Left lung (tissue), 10 donors: ENCODE results near the gene ZNF205. TPM values are rescaled to one million over a fixed set of nuclear protein-coding genes. Genes with fewer than 3 reads are reported as not detected.
A peak's percentile ranks its signal among the peaks of the same experiment; 100 is the strongest.

Source experiments
- ATAC-seq: fragments of 200-7000 bp; cut with Tn5 transposase; one replicate; pipeline ENCODE4 v1.9.1; 2020; ENCODE audit warnings: moderate library complexity
- DNase-seq, 4 donors: peaks; one replicate each; pipeline ENCODE4 v3.0.0-alpha.2; 2013 to 2020
- H3K27ac ChIP-seq, 2 donors: fragments of 200-600 bp; sonication (generic) in 1 of 2; one replicate each; pipeline versions ENCODE4 v1.5.0 to v1.8.0; 2020 to 2021
- H3K27me3 ChIP-seq, 2 donors: fragments of 200-600 bp; sonication (generic) in 1 of 2; one replicate each; pipeline versions ENCODE4 v1.5.0 to v1.8.0; 2020 to 2021
- H3K36me3 ChIP-seq, 2 donors: fragments of 200-600 bp; sonication (generic) in 1 of 2; one replicate each; pipeline versions ENCODE4 v1.5.0 to v1.8.0; 2020 to 2021
- H3K4me1 ChIP-seq, 2 donors: fragments of 200-600 bp; one replicate each; pipeline ENCODE4 v1.8.0; 2021
- H3K4me3 ChIP-seq, 2 donors: fragments of 200-600 bp; sonication (generic) in 1 of 2; one replicate each; pipeline versions ENCODE4 v1.5.0 to v1.8.0; 2020 to 2021; ENCODE audit warnings: mild to moderate bottlenecking in 1 of 2
- H3K9me3 ChIP-seq, 2 donors: fragments of 200-600 bp; sonication (generic) in 1 of 2; one replicate each; pipeline versions ENCODE4 v1.5.0 to v1.8.0; 2020 to 2021
- CTCF ChIP-seq, 2 donors: fragments of 200-600 bp; sonication (generic) in 1 of 2; IDR thresholded peaks; one replicate each; pipeline versions ENCODE4 v1.5.0 to v1.8.0; 2021; ENCODE audit warnings: antibody characterized with exemption in 2 of 2
- intact Hi-C, 2 donors: fragments of 100-400 bp; cut with DNase I; formaldehyde crosslinking; loops; one replicate each; pipeline versions ENCODE4 v1.11.2 to v1.14.2; 2022
- polyA plus RNA-seq, 6 donors: library from polyadenylated mRNA; unstranded; fragments of 120-200 nt; gene quantifications; one replicate each; pipeline ENCODE4 v1.2.1, GENCODE V29; 2013; ENCODE audit not compliant: insufficient read length in 6 of 6
- total RNA-seq, 2 donors: library from RNA; stranded (reverse); fragmentation: NEBNext Ultra II Directional; extraction: Animal tissue kit (Norgen Biotek cat#: 25700); gene quantifications; one replicate each; pipeline ENCODE4 v1.2.1, GENCODE V29; 2021
- donor health status: DM: no; HTN: yes; CAD: no.
- donor health status: DM: no; HTN: no; CAD: no.

Gene ZNF205
- total and polyA plus RNA-seq, 8 donors, result 9.7 to 17.6 (median 15.7) TPM

- TF ChIP-seq CTCF (IDR thresholded peaks at IDR 0.05), result no peak
- no peaks in the 10 kb centered on the region for H3K9me3 ChIP-seq
- H3K4me1 ChIP-seq, result peaks cover 5 to 14% of the 10 kb centered on the region in 2 donors
- H3K4me3 ChIP-seq, result no peak overlapping the region
- intact Hi-C loops, result no loop called here
- peaks cover 0 to 49% of the 10 kb centered on the region in 2 donors for H3K36me3 ChIP-seq
- H3K27ac ChIP-seq, result no peak overlapping the region
- ATAC-seq, result no peak
- no peaks in the 10 kb centered on the region for H3K27me3 ChIP-seq
- no peak for DNase-seq
Measured at GRCh38 chr16:3120435-3120834, 8.0 kb downstream of the ZNF205 start.

- no peak for ATAC-seq
- no peak overlapping the region for H3K4me3 ChIP-seq
- H3K4me1 ChIP-seq, result peaks cover 5 to 15% of the 10 kb centered on the region in 2 donors
- no peak overlapping the region for H3K27ac ChIP-seq
- DNase-seq, result peak in 2 of 4 donors; percentile 11 to 74
- H3K9me3 ChIP-seq, result no peaks in the 10 kb centered on the region
- H3K27me3 ChIP-seq, result no peaks in the 10 kb centered on the region
- intact Hi-C loops, result no loop called here
- no peak for TF ChIP-seq CTCF (IDR thresholded peaks at IDR 0.05)
- H3K36me3 ChIP-seq, result peaks cover 0 to 36% of the 10 kb centered on the region in 2 donors
Measured at GRCh38 chr16:3121851-3122467, 9.6 kb downstream of the ZNF205 start.

- peaks cover 0 to 28% of the 10 kb centered on the region in 2 donors for H3K36me3 ChIP-seq
- DNase-seq (peak in 1 of 4 donors; percentile 20), ATAC-seq (no peak)
- no peak for TF ChIP-seq CTCF (IDR thresholded peaks at IDR 0.05)
- no peaks in the 10 kb centered on the region for H3K9me3 ChIP-seq
- H3K27ac ChIP-seq, result no peak overlapping the region
- intact Hi-C loops, result no loop called here
- H3K27me3 ChIP-seq, result no peaks in the 10 kb centered on the region
- peaks cover 5 to 17% of the 10 kb centered on the region in 2 donors for H3K4me1 ChIP-seq
- H3K4me3 ChIP-seq, result no peak overlapping the region
Measured at GRCh38 chr16:3122926-3123570, 10.7 kb downstream of the ZNF205 start.

- peak; percentile 98 for ATAC-seq
- H3K27me3 ChIP-seq, result no peaks in the 10 kb centered on the region
- peak; percentile 96 to 98 (median 97) for DNase-seq
- no peaks in the 10 kb centered on the region for H3K9me3 ChIP-seq
- peak overlapping the region; percentile 58 to 72 for H3K4me3 ChIP-seq
- H3K36me3 ChIP-seq, result peaks cover 0 to 16% of the 10 kb centered on the region in 2 donors
- TF ChIP-seq CTCF (IDR thresholded peaks at IDR 0.05), result no peak
- peaks cover 10 to 27% of the 10 kb centered on the region in 2 donors for H3K4me1 ChIP-seq
- intact Hi-C loops, result no loop called here
- peak overlapping the region; percentile 61 to 89 for H3K27ac ChIP-seq
Measured at GRCh38 chr16:3123986-3124886, 11.8 kb downstream of the ZNF205 start.

- no peak for DNase-seq
- Histone ChIP-seq H3K4me1 (peaks cover 17 to 50% of the 10 kb centered on the region in 2 donors), H3K27ac (no peak overlapping the region), H3K9me3 (no peaks in the 10 kb centered on the region), H3K4me3 (no peak overlapping the region), H3K27me3 (no peaks in the 10 kb centered on the region), H3K36me3 (peaks cover 0 to 13% of the 10 kb centered on the region in 2 donors)
- intact Hi-C loops, result no loop called here
- no peak for TF ChIP-seq CTCF (IDR thresholded peaks at IDR 0.05)
- no peak for ATAC-seq
Measured at GRCh38 chr16:3127745-3128144, 15.4 kb downstream of the ZNF205 start.
